ENCODE data around the gene SERPINC1.

- TF ChIP-seq POLR2AphosphoS5 (IDR thresholded peaks at IDR 0.05; ENCODE audit: borderline replicate concordance, low read depth, low read length) (no peak; the same call in 1 of the 2 replicates), EZH2 (IDR thresholded peaks at IDR 0.05) (no peak), FOXP2 (optimal IDR thresholded peaks at IDR 0.05; ENCODE audit: control extremely low read depth, extremely low read length, insufficient read depth) (no peak)
Measured at GRCh38 chr1:173862769-173863223, 54.3 kb downstream of the SERPINC1 start.

All from SK-N-MC (cell line).